Upper lobe of right lung (tissue), 1 donor: Measurements from ENCODE around the gene GLI2. TPM values are rescaled to one million over a fixed set of nuclear protein-coding genes. Genes with fewer than 3 reads are reported as not detected.

Experiments used
- ATAC-seq: fragments of 200-7000 bp; cut with Tn5 transposase; one replicate; pipeline ENCODE4 v1.9.1; 2020; ENCODE audit warnings: mild to moderate bottlenecking, moderate library complexity
- DNase-seq: peaks from one replicate; pipeline ENCODE4 v3.0.0-alpha.2; 2020
- H3K27ac ChIP-seq: fragments of 200-600 bp; one replicate; pipeline ENCODE4 v1.8.0; 2022
- H3K27me3 ChIP-seq: fragments of 200-600 bp; one replicate; pipeline ENCODE4 v1.8.0; 2022; ENCODE audit warnings: mild to moderate bottlenecking
- H3K36me3 ChIP-seq: fragments of 200-600 bp; one replicate; pipeline ENCODE4 v1.8.0; 2022
- H3K4me1 ChIP-seq: fragments of 200-600 bp; one replicate; pipeline ENCODE4 v1.8.0; 2022
- H3K4me3 ChIP-seq: fragments of 200-600 bp; one replicate; pipeline ENCODE4 v1.8.0; 2022; ENCODE audit warnings: mild to moderate bottlenecking
- H3K9me3 ChIP-seq: fragments of 200-600 bp; one replicate; pipeline ENCODE4 v1.8.0; 2022
- intact Hi-C: fragments of 100-400 bp; cut with DNase I; formaldehyde crosslinking; loops from one replicate; pipeline ENCODE4 v1.11.0; 2022
- total RNA-seq: library from RNA; stranded (reverse); fragmentation: NEBNext Ultra II Directional; extraction: Animal tissue kit (Norgen Biotek cat#: 25700); gene quantifications from one replicate; pipeline ENCODE4 v1.2.1, GENCODE V29; 2021
- TF ChIP-seq, protein P1 (sequence below): fragments of 200-600 bp; IDR thresholded peaks from one replicate; pipeline ENCODE4 v1.8.0; 2022; ENCODE audit warnings: antibody characterized with exemption
- donor health status: DM: no; HTN: yes; CAD: no; lungs with severe emphysema.

The GLI2 gene
- total RNA-seq, 1 donor from 2014 or later, result 4.7 TPM

DNA sequence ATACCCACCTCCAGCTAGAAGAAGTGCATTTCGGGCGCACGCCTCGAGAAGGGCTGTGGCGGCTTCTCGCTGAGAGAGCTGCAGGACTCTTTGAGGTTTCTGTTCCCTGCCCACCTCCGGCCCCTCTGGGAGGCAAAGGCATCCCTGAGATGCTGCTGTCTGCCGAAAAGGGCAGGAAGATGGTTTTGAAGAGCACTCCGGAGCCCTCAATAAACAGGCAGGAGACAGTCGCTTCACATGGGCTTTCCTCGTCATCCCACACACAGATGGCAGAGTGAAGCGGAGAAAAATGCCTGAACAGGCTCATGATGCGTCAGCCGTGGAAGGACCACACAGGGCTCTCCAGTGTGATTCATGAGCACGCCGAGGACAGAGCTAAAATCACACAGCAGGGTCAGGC, 25.4 kb upstream of the GLI2 start:
- Histone ChIP-seq H3K27me3 (peaks cover under 1% of the 10 kb centered on the region), H3K4me1 (no peaks in the 10 kb centered on the region), H3K9me3 (no peaks in the 10 kb centered on the region), H3K36me3 (no peaks in the 10 kb centered on the region), H3K4me3 (no peak overlapping the region), H3K27ac (no peak overlapping the region)
- TF ChIP-seq, protein P1, sequence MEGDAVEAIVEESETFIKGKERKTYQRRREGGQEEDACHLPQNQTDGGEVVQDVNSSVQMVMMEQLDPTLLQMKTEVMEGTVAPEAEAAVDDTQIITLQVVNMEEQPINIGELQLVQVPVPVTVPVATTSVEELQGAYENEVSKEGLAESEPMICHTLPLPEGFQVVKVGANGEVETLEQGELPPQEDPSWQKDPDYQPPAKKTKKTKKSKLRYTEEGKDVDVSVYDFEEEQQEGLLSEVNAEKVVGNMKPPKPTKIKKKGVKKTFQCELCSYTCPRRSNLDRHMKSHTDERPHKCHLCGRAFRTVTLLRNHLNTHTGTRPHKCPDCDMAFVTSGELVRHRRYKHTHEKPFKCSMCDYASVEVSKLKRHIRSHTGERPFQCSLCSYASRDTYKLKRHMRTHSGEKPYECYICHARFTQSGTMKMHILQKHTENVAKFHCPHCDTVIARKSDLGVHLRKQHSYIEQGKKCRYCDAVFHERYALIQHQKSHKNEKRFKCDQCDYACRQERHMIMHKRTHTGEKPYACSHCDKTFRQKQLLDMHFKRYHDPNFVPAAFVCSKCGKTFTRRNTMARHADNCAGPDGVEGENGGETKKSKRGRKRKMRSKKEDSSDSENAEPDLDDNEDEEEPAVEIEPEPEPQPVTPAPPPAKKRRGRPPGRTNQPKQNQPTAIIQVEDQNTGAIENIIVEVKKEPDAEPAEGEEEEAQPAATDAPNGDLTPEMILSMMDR, result no peak
- peak; percentile 34 for DNase-seq
- intact Hi-C loops, result no loop called here
- no peak for ATAC-seq

DNA sequence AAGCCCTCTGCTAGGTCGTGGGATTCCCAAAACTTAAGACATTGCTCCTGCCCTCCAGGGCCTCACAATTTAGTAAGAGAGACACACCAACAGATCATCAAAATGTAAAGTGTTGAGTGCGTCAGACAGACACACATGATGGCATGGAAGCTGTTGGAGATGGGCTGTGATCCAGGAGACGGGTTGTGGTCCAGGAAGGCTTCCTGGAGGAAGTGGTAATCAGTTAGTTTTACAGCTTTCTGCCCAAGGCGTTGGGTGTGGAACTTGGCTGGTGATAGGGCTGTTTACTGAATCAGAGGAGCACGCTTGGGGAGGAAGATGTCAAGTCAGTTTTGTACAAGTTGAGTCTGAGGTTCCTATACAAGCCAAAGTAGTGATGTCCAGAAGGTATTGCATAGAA, 24.0 kb upstream of the GLI2 start:
- no peak for ATAC-seq
- no peaks in the 10 kb centered on the region for H3K36me3 ChIP-seq
- intact Hi-C loops, result no loop called here
- H3K9me3 ChIP-seq, result no peaks in the 10 kb centered on the region
- no peak overlapping the region for H3K27ac ChIP-seq
- peak; percentile 6 for DNase-seq
- TF ChIP-seq, protein P1, result no peak
- H3K27me3 ChIP-seq, result no peaks in the 10 kb centered on the region
- no peak overlapping the region for H3K4me3 ChIP-seq
- H3K4me1 ChIP-seq, result no peaks in the 10 kb centered on the region

DNA sequence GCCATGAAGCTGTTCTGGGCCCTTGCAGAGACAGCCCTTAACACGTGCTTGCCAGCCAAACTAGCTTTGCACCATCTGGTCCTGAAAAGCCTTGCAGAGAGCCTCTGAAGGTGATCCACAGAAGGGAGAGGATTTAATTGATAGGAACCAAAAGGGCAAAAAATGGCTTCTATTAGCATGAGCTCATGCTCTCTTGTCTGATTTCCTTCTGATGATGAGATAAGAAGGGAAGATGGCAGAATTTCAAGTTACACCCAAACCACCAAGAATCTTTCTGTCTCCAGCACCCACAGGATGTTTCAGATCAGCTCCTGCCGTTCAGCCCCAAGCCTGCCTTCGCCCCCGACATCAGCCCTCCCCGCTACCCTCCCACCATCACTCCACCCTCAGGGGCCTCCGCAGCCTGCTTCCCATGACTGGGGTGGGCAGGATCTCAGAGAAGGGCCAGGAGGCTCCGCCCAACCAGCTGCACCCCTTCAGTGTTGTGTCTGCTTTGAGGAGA, 23.4 kb upstream of the GLI2 start:
- H3K4me1 ChIP-seq, result no peaks in the 10 kb centered on the region
- H3K27me3 ChIP-seq, result no peaks in the 10 kb centered on the region
- ATAC-seq, result no peak
- H3K27ac ChIP-seq, result no peak overlapping the region
- TF ChIP-seq, protein P1, result no peak
- no peak for DNase-seq
- no peaks in the 10 kb centered on the region for H3K9me3 ChIP-seq
- no peak overlapping the region for H3K4me3 ChIP-seq
- no peaks in the 10 kb centered on the region for H3K36me3 ChIP-seq
- intact Hi-C loops, result no loop called here

DNA sequence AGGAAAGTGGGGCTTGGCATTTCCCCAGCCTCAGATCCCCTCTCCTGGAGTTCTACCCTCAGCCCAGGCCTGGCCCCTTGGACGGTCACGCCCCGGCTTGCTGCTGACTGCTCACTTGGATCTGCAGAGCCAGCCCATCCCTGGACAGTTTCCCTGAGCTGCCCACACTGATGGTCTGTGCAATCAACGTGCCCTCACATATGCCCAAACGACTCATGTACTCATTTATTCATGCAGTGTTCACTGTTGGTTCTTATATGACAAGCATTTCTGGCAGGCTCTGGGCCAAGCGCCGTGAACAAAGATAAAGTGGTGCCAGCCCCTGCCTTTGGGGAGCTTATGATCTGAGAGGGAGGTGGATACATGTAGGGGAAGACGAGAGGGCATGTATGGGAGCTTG, 20.3 kb upstream of the GLI2 start:
- Histone ChIP-seq H3K27ac (no peak overlapping the region), H3K4me1 (no peaks in the 10 kb centered on the region), H3K4me3 (no peak overlapping the region), H3K27me3 (peaks cover 2% of the 10 kb centered on the region), H3K36me3 (no peaks in the 10 kb centered on the region), H3K9me3 (no peaks in the 10 kb centered on the region)
- TF ChIP-seq, protein P1, result no peak
- ATAC-seq, result no peak
- DNase-seq, result peak; percentile 38
- intact Hi-C loops, result no loop called here

DNA sequence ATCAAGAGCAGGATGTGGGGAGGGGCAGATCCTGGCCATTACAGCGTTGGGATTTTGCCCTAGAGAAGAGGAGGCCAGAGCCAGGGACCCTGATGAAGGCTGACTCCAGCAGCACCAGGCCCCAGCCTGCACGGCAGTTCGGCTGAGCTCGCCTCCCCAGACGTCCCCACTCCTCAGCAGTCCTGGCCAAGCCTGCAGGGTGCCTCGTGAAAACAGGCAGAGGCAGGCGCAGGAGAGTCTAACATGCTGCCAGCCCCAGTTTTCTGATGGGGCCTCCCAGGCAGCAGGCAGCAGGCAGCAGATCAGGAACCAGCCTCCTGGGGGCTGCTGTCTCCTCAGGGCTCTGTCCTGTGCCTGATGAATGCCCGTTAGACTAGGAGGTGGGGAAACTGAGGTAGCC, 19.7 kb upstream of the GLI2 start:
- no peak overlapping the region for H3K4me3 ChIP-seq
- TF ChIP-seq, protein P1, result no peak
- no peaks in the 10 kb centered on the region for H3K9me3 ChIP-seq
- no peaks in the 10 kb centered on the region for H3K4me1 ChIP-seq
- H3K36me3 ChIP-seq, result no peaks in the 10 kb centered on the region
- ATAC-seq, result no peak
- peaks cover 2% of the 10 kb centered on the region for H3K27me3 ChIP-seq
- peak; percentile 52 for DNase-seq
- H3K27ac ChIP-seq, result no peak overlapping the region
- intact Hi-C loops, result no loop called here
